ENCODE results near the gene APOB. TPM values are rescaled to one million over a fixed set of nuclear protein-coding genes. Genes with fewer than 3 reads are reported as not detected.

APOB gene
- total and polyA plus RNA-seq, 2 experiments from 2014 or later = not detected

DNA sequence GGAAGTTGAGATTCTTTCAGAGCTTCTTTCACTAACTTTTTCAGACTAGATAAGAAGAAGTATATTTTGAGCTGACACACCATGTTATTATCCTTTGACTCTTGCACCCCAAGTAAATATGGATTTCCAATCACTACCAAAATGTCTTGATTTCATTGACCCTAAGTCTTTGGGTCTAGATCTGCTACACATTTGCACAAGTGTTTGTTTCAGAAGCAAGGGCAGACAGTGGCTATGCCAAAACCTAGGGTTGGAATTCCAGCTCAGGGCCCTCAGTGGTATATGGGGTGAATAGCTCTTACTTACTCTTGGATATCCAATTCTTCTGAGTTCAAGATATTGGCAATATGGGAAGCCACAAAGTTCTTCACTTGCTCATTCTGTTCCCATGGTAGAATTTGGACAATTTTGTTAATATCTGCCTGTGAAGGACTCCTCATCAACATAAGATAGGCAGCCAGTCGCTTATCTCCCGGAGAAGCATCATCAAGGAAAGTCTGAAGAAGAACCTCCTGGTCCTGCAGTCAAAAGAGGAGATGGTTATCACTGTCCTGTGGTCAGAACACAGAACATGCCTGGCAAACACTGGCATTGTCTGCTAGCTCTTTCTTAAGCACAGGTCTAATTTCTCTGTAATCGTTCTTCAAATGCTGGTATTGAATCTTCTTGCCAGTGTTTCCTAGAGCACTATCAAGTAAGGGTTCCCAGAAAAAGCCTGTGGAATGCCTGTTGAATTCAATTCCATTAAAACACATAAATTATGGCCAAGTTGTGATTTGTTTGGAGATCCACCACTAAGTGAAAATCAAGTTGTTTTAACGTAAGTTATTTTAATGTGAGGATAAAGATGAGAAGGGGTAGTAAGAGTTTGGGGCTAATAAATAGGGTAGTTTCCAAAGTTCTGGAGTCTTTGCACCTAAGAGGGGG lies 15.6 kb downstream of the APOB start:
- Histone ChIP-seq H3F3A (ENCODE audit: insufficient read depth) (no peaks in the 10 kb centered on the region), H4K20me1 (ENCODE audit: insufficient read depth) (no peaks in the 10 kb centered on the region), H3K79me2 (ENCODE audit: insufficient read depth) (no peaks in the 10 kb centered on the region), H2AFZ (no peak overlapping the region), H3K27ac (no peak overlapping the region), H3K9me3 (ENCODE audit: low read depth) (no peaks in the 10 kb centered on the region), H3K4me2 (ENCODE audit: unreplicated experiment) (no peak overlapping the region), H3K4me3 (no peak overlapping the region), H3K9ac (no peak overlapping the region), H3K4me1 (ENCODE audit: insufficient read depth) (no peaks in the 10 kb centered on the region), H3K9me2 (ENCODE audit: insufficient read depth) (no peaks in the 10 kb centered on the region), H3K36me3 (ENCODE audit: low read depth) (no peaks in the 10 kb centered on the region), H3K27me3 (replicated peaks; ENCODE audit: insufficient read depth) (no peaks in the 10 kb centered on the region)
- WGBS, 2 experiments (ENCODE audit: low coverage in 1 of 2, low lambda C conversion rate in 2 of 2, missing lambda C conversion rate in 2 of 2) = 29 to 36% methylated on average over 4 of the region's 4 CpGs
- no peak for TF ChIP-seq EZH2phosphoT487 (IDR thresholded peaks at IDR 0.05; ENCODE audit: insufficient read depth, low read depth)
- TF ChIP-seq EZH2 (IDR thresholded peaks at IDR 0.05; ENCODE audit: insufficient read depth, poor library complexity, severe bottlenecking) = no peak
- in situ Hi-C loops (cut with MboI) = no loop called here
- DNase-seq = no peak

DNA sequence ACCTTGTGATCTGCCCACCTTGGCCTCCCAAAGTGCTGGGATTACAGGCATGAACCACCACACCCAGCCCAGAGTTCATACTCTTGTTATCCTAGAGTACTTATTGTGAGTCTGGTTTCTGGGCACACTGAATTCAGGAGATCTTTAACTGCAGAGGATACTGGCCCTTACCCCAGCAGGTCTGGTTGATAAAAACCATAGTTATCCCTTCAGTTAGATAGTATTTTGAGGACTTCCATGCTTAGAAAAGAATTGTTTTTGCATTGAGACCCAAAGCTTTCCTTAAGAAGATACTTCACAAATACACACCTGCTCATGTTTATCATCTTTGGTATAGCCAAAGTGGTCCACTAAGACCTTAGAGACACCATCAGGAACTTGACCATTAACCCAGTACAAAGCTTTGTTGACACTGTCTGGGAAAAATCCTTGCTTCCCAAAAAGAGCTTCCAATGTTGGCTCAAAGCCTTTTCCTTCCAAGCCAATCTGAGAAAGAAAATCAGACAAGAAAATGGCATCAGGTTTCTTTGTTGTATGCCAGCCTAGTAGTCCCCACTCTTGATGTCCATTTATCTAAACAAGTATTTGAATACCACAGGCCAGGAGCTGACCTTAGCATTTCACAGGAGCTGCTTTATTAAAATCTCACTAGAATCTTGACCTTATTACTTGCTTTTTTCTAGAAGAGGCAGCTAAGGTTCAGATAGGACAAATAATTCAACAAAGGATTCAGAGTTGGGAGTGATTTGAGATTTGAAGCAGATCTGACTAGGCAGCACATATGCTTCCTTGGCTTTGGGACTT lies 17.2 kb downstream of the APOB start:
- Histone ChIP-seq H2AFZ (no peak overlapping the region), H3K9me2 (ENCODE audit: insufficient read depth) (no peaks in the 10 kb centered on the region), H3K27me3 (replicated peaks; ENCODE audit: insufficient read depth) (no peaks in the 10 kb centered on the region), H3K27ac (no peak overlapping the region), H3F3A (ENCODE audit: insufficient read depth) (no peaks in the 10 kb centered on the region), H4K20me1 (ENCODE audit: insufficient read depth) (no peaks in the 10 kb centered on the region), H3K9me3 (ENCODE audit: low read depth) (no peaks in the 10 kb centered on the region), H3K9ac (no peak overlapping the region), H3K4me3 (no peak overlapping the region), H3K4me2 (ENCODE audit: unreplicated experiment) (no peak overlapping the region), H3K79me2 (ENCODE audit: insufficient read depth) (no peaks in the 10 kb centered on the region), H3K36me3 (ENCODE audit: low read depth) (no peaks in the 10 kb centered on the region), H3K4me1 (ENCODE audit: insufficient read depth) (no peaks in the 10 kb centered on the region)
- DNase-seq = no peak
- in situ Hi-C loops (cut with MboI) = no loop called here
- no peak for TF ChIP-seq EZH2 (IDR thresholded peaks at IDR 0.05; ENCODE audit: insufficient read depth, poor library complexity, severe bottlenecking)
- TF ChIP-seq EZH2phosphoT487 (IDR thresholded peaks at IDR 0.05; ENCODE audit: insufficient read depth, low read depth) = no peak

DNA sequence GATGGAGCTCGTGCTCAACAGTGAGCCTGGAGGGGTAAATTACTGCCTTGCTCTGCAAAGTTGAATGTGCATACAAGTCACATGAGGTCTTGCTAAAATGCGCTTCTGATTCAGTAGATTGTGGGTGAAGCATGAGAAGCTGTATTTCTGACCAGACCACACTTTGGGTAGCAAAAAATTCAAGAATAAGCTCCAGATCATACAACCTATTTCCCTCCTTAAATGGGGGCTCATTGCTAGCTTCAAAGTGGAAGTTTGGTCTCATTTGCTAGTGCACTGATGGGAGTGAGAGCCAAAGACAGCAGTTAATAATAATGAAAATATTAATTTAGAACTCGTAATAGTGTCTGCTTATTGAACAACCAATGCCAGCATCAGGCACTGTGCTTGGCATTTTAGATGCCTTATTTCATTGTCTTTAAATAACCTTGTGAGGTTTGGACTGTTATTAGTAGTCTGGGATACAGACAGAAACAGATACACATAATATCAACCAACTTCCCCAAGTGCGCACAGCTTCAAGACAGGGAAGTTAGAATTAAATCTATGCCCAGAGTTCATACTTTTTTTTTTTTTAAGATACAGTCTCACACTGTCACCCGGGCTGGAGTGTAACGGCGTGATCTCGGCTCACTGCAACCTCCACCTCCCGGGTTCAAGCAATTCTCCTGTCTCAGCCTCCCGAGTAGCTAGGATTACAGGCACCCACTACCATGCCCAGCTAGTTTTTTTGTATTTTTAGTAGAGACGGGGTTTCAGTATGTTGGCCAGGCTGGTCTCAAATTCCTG lies 18.0 kb downstream of the APOB start:
- no peaks in the 10 kb centered on the region for H3K79me2 ChIP-seq (ENCODE audit: insufficient read depth)
- no peak for TF ChIP-seq EZH2phosphoT487 (IDR thresholded peaks at IDR 0.05; ENCODE audit: insufficient read depth, low read depth)
- TF ChIP-seq EZH2 (IDR thresholded peaks at IDR 0.05; ENCODE audit: insufficient read depth, poor library complexity, severe bottlenecking) = no peak
- no peaks in the 10 kb centered on the region for H3K9me3 ChIP-seq (ENCODE audit: low read depth)
- H3K9me2 ChIP-seq (ENCODE audit: insufficient read depth) = no peaks in the 10 kb centered on the region
- no peak for DNase-seq
- no peak overlapping the region for H3K27ac ChIP-seq
- H3K4me3 ChIP-seq = no peak overlapping the region
- in situ Hi-C loops (cut with MboI) = no loop called here
- H3F3A ChIP-seq (ENCODE audit: insufficient read depth) = no peaks in the 10 kb centered on the region
- H3K4me2 ChIP-seq (ENCODE audit: unreplicated experiment) = no peak overlapping the region
- H3K27me3 ChIP-seq (replicated peaks; ENCODE audit: insufficient read depth) = no peaks in the 10 kb centered on the region
- no peak overlapping the region for H3K9ac ChIP-seq
- WGBS, 2 experiments (ENCODE audit: low coverage in 1 of 2, low lambda C conversion rate in 2 of 2, missing lambda C conversion rate in 2 of 2) = 38 to 45% methylated on average over 11 of the region's 11 CpGs
- no peaks in the 10 kb centered on the region for H3K36me3 ChIP-seq (ENCODE audit: low read depth)
- H2AFZ ChIP-seq = no peak overlapping the region
- no peaks in the 10 kb centered on the region for H3K4me1 ChIP-seq (ENCODE audit: insufficient read depth)
- no peaks in the 10 kb centered on the region for H4K20me1 ChIP-seq (ENCODE audit: insufficient read depth)

DNA sequence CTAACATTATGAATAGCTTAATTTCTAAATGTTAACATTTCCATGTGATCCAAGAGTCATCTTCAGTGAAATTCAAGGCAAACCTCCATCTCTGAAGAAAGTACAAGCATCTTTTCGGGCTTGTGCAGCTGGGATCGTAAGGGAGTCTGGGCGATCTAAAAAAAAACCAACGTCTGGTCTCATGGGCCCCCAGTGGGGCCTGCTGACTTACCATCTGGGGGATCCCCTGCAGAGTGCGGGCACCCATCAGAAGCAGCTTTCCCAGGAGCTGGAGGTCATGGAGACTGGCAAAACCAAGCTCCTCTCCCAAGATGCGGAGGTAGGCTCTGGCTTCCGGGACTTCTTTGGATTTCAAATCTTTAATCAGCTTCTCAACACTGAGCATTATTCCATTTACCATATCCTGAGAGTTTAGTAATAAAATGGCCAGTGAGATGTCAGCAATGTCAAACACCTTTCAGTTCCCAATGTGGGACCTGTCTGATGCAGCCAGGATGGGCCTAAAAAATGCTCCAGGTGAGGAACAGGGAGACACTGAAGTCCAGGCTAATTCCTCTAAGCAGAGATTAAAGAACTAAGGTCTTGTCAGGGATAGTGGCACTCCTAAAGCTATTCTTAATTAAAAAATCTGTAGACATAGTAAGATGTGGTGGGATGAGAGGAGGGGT lies 19.0 kb downstream of the APOB start:
- Histone ChIP-seq H3F3A (ENCODE audit: insufficient read depth) (no peaks in the 10 kb centered on the region), H2AFZ (no peak overlapping the region), H3K36me3 (ENCODE audit: low read depth) (no peaks in the 10 kb centered on the region), H3K27ac (no peak overlapping the region), H3K27me3 (replicated peaks; ENCODE audit: insufficient read depth) (no peaks in the 10 kb centered on the region), H3K4me1 (ENCODE audit: insufficient read depth) (no peaks in the 10 kb centered on the region), H3K4me2 (ENCODE audit: unreplicated experiment) (no peak overlapping the region), H3K9ac (no peak overlapping the region), H3K9me3 (ENCODE audit: low read depth) (no peaks in the 10 kb centered on the region), H3K9me2 (ENCODE audit: insufficient read depth) (no peaks in the 10 kb centered on the region), H4K20me1 (ENCODE audit: insufficient read depth) (no peaks in the 10 kb centered on the region), H3K4me3 (no peak overlapping the region), H3K79me2 (ENCODE audit: insufficient read depth) (no peaks in the 10 kb centered on the region)
- TF ChIP-seq EZH2 (IDR thresholded peaks at IDR 0.05; ENCODE audit: insufficient read depth, poor library complexity, severe bottlenecking) (no peak), EZH2phosphoT487 (IDR thresholded peaks at IDR 0.05; ENCODE audit: insufficient read depth, low read depth) (no peak)
- DNase-seq = no peak
- in situ Hi-C loops (cut with MboI) = no loop called here
- 49 to 54% methylated on average over 7 of the region's 7 CpGs for WGBS, 2 experiments (ENCODE audit: low coverage in 1 of 2, low lambda C conversion rate in 2 of 2, missing lambda C conversion rate in 2 of 2)
